OCI-LY1 (cell line): ENCODE data around the gene ACSL1.

ENCODE experiments used
- EZH2 ChIP-seq: fragments of 200-600 bp; sonication (generic), shearing (Covaris generic); IDR thresholded peaks from 2 replicates; pipeline ENCODE4 v1.8.0; 2017; ENCODE audit warnings: borderline replicate concordance, mixed run types, mild to moderate bottlenecking, antibody characterized with exemption, low read length, moderate library complexity, mixed read lengths
- TF ChIP-seq, protein P1 (sequence below): fragments of 200-600 bp; sonication (generic), shearing (Covaris generic); IDR thresholded peaks from 2 replicates; pipeline ENCODE4 v1.5.1; 2017; ENCODE audit warnings: mild to moderate bottlenecking, antibody characterized with exemption, low read length, moderate library complexity, mixed read lengths

DNA sequence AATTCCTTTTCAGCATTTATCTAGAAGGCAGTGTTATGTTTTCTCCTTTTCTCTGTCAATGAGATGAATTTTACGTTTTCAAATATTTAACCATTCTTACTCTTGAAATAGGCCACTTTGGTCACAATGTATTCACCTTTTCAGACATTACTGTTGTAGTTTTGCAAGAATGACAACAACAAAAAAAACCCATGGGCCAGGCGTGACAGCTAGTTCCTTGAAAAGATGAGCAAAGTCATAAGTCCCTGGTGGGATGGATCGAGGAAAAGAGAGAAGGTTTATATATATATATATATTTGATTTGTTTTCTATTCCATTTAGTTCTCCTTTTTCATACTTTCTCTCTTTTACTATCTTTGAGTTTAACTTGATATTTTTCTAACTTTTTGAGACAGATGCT lies 38.1 kb upstream of the ACSL1 start:
- TF ChIP-seq, protein P1, sequence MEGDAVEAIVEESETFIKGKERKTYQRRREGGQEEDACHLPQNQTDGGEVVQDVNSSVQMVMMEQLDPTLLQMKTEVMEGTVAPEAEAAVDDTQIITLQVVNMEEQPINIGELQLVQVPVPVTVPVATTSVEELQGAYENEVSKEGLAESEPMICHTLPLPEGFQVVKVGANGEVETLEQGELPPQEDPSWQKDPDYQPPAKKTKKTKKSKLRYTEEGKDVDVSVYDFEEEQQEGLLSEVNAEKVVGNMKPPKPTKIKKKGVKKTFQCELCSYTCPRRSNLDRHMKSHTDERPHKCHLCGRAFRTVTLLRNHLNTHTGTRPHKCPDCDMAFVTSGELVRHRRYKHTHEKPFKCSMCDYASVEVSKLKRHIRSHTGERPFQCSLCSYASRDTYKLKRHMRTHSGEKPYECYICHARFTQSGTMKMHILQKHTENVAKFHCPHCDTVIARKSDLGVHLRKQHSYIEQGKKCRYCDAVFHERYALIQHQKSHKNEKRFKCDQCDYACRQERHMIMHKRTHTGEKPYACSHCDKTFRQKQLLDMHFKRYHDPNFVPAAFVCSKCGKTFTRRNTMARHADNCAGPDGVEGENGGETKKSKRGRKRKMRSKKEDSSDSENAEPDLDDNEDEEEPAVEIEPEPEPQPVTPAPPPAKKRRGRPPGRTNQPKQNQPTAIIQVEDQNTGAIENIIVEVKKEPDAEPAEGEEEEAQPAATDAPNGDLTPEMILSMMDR = no peak
- no peak for TF ChIP-seq EZH2
